ENCODE data around the gene TTC13.
A peak's percentile ranks its signal among the peaks of the same experiment; 100 is the strongest.

TTC13 gene

GRCh38 chr1:230879778-230880177, 98.9 kb downstream of the TTC13 start:
- Histone ChIP-seq H4K20me1 (no peaks in the 10 kb centered on the region), H3K9ac (no peak overlapping the region), H3K27ac (no peak overlapping the region), H3K27me3 (no peaks in the 10 kb centered on the region), H3K4me1 (no peaks in the 10 kb centered on the region), H3K36me3 (no peaks in the 10 kb centered on the region), H3K4me2 (no peak overlapping the region), H3K9me3 (replicated peaks in 1 of 11) (peaks cover 0 to 10% (median 5%) of the 10 kb centered on the region in 11 experiments; a peak in 13 of 22 replicates), H3K4me3 (no peak overlapping the region)
- TF ChIP-seq Cebpa-rat (IDR thresholded peaks at IDR 0.05), result no peak

- Histone ChIP-seq H3K9ac (no peak overlapping the region), H3K27ac (no peak overlapping the region), H3K27me3 (no peaks in the 10 kb centered on the region), H4K20me1 (no peaks in the 10 kb centered on the region), H3K9me3 (replicated peaks in 1 of 11) (no peaks in the 10 kb centered on the region), H3K4me2 (no peak overlapping the region), H3K4me3 (no peak overlapping the region), H3K4me1 (no peaks in the 10 kb centered on the region), H3K36me3 (no peaks in the 10 kb centered on the region)
- TF ChIP-seq Cebpa-rat (IDR thresholded peaks at IDR 0.05), result no peak
These were observed 100.1 kb downstream of the TTC13 start for GRCh38 chr1:230878591-230878990.

- Histone ChIP-seq H3K9ac (no peak overlapping the region), H4K20me1 (no peaks in the 10 kb centered on the region), H3K4me3 (no peak overlapping the region), H3K27ac (no peak overlapping the region), H3K36me3 (no peaks in the 10 kb centered on the region), H3K27me3 (no peaks in the 10 kb centered on the region), H3K4me1 (no peaks in the 10 kb centered on the region), H3K9me3 (replicated peaks in 1 of 11) (no peaks in the 10 kb centered on the region), H3K4me2 (no peak overlapping the region)
- no peak for TF ChIP-seq Cebpa-rat (IDR thresholded peaks at IDR 0.05)
These were observed 100.6 kb downstream of the TTC13 start for GRCh38 chr1:230877924-230878590.

GRCh38 chr1:230877146-230877923, 101.3 kb downstream of the TTC13 start:
- Histone ChIP-seq H3K4me3 (no peak overlapping the region), H4K20me1 (no peaks in the 10 kb centered on the region), H3K9ac (no peak overlapping the region), H3K27me3 (no peaks in the 10 kb centered on the region), H3K4me1 (no peaks in the 10 kb centered on the region), H3K27ac (no peak overlapping the region), H3K4me2 (no peak overlapping the region), H3K36me3 (no peaks in the 10 kb centered on the region), H3K9me3 (replicated peaks in 1 of 11) (no peaks in the 10 kb centered on the region)
- no peak for TF ChIP-seq Cebpa-rat (IDR thresholded peaks at IDR 0.05)

GRCh38 chr1:230876660-230877059, 102.0 kb downstream of the TTC13 start:
- Histone ChIP-seq H3K4me3 (no peak overlapping the region), H3K27ac (no peak overlapping the region), H4K20me1 (no peaks in the 10 kb centered on the region), H3K36me3 (no peaks in the 10 kb centered on the region), H3K9ac (no peak overlapping the region), H3K27me3 (no peaks in the 10 kb centered on the region), H3K9me3 (replicated peaks in 1 of 11) (no peaks in the 10 kb centered on the region), H3K4me2 (no peak overlapping the region), H3K4me1 (no peaks in the 10 kb centered on the region)
- TF ChIP-seq Cebpa-rat (IDR thresholded peaks at IDR 0.05), result no peak

GRCh38 chr1:230875370-230875769, 103.3 kb downstream of the TTC13 start:
- no peaks in the 10 kb centered on the region for H3K36me3 ChIP-seq
- no peaks in the 10 kb centered on the region for H3K27me3 ChIP-seq
- no peaks in the 10 kb centered on the region for H3K4me1 ChIP-seq
- no peak overlapping the region for H3K4me3 ChIP-seq
- no peaks in the 10 kb centered on the region for H4K20me1 ChIP-seq
- H3K27ac ChIP-seq, result no peak overlapping the region
- H3K4me2 ChIP-seq, result no peak overlapping the region
- TF ChIP-seq Cebpa-rat (IDR thresholded peaks at IDR 0.05), result no peak
- no peak overlapping the region for H3K9ac ChIP-seq
- no peaks in the 10 kb centered on the region for H3K9me3 ChIP-seq (replicated peaks in 1 of 11)

GRCh38 chr1:230870916-230871315, 107.7 kb downstream of the TTC13 start:
- no peak overlapping the region for H3K9ac ChIP-seq
- no peaks in the 10 kb centered on the region for H3K9me3 ChIP-seq (replicated peaks in 1 of 11)
- no peak for TF ChIP-seq Cebpa-rat (IDR thresholded peaks at IDR 0.05)
- H3K4me2 ChIP-seq, result no peak overlapping the region
- peaks cover 5 to 21% (median 9%) of the 10 kb centered on the region in 11 experiments; a peak in 17 of 22 replicates for H3K27me3 ChIP-seq
- no peak overlapping the region for H3K27ac ChIP-seq
- no peaks in the 10 kb centered on the region for H3K36me3 ChIP-seq
- H3K4me1 ChIP-seq, result peaks cover 10 to 25% (median 23%) of the 10 kb centered on the region in 10 experiments
- no peak overlapping the region for H3K4me3 ChIP-seq
- H4K20me1 ChIP-seq, result peaks cover 0 to 17% (median 0%) of the 10 kb centered on the region in 11 experiments; a peak in 3 of 22 replicates

GRCh38 chr1:230869500-230869899, 109.2 kb downstream of the TTC13 start:
- peaks cover 0 to 30% (median 0%) of the 10 kb centered on the region in 11 experiments; a peak in 3 of 22 replicates for H4K20me1 ChIP-seq
- no peak overlapping the region for H3K27ac ChIP-seq
- peaks cover 10 to 28% (median 25%) of the 10 kb centered on the region in 10 experiments for H3K4me1 ChIP-seq
- H3K36me3 ChIP-seq, result no peaks in the 10 kb centered on the region
- no peaks in the 10 kb centered on the region for H3K9me3 ChIP-seq (replicated peaks in 1 of 11)
- no peak for TF ChIP-seq Cebpa-rat (IDR thresholded peaks at IDR 0.05)
- H3K9ac ChIP-seq, result no peak overlapping the region
- H3K4me3 ChIP-seq, result no peak overlapping the region; a peak in 1 of 20 replicates
- H3K27me3 ChIP-seq, result peaks cover 5 to 21% (median 9%) of the 10 kb centered on the region in 11 experiments; a peak in 17 of 22 replicates
- peak overlapping the region in 4 of 11 experiments; percentile 87 to 95 (median 88); a peak in 6 of 22 replicates for H3K4me2 ChIP-seq

- H3K36me3 ChIP-seq, result no peaks in the 10 kb centered on the region
- H3K9ac ChIP-seq, result peak overlapping the region; percentile 65 to 92 (median 75)
- peak overlapping the region; percentile 81 to 95 (median 87) for H3K4me2 ChIP-seq
- H3K27ac ChIP-seq, result peak overlapping the region in 10 of 11 experiments; percentile 45 to 74 (median 66); a peak in 20 of 22 replicates
- TF ChIP-seq Cebpa-rat (IDR thresholded peaks at IDR 0.05), result no peak
- peaks cover 0 to 30% (median 0%) of the 10 kb centered on the region in 11 experiments; a peak in 3 of 22 replicates for H4K20me1 ChIP-seq
- peaks cover 5 to 21% (median 9%) of the 10 kb centered on the region in 11 experiments; a peak in 17 of 22 replicates for H3K27me3 ChIP-seq
- H3K4me3 ChIP-seq, result peak overlapping the region; percentile 79 to 97 (median 92)
- H3K4me1 ChIP-seq, result peaks cover 10 to 34% (median 28%) of the 10 kb centered on the region in 10 experiments
- H3K9me3 ChIP-seq (replicated peaks in 1 of 11), result no peaks in the 10 kb centered on the region
These were observed 109.8 kb downstream of the TTC13 start for GRCh38 chr1:230868736-230869385.
